Astrocyte (in vitro differentiated cells and primary cell): ENCODE data around the gene FAM20B. TPM values are rescaled to one million over a fixed set of nuclear protein-coding genes. Genes with fewer than 3 reads are reported as not detected.

ENCODE experiments used
- DNase-seq: peaks from one replicate; pipeline ENCODE4 v3.0.0-alpha.2; 2010; ENCODE audit warnings: low read depth
- FAIRE-seq: peaks from 2 replicates; lab custom pipeline; 2011; peaks lifted over from hg19 to GRCh38; lab: Jason Lieb, UNC
- H2AFZ ChIP-seq: 2 replicates; pipeline ENCODE4 v1.6.0; 2012; ENCODE audit warnings: low read depth, low read length, inconsistent platforms
- H3K27ac ChIP-seq: 2 replicates; pipeline ENCODE4 v1.5.1; 2011; ENCODE audit warnings: low read depth, low read length, inconsistent platforms
- H3K27me3 ChIP-seq: 2 replicates; pipeline ENCODE4 v1.6.0; 2011; ENCODE audit warnings: low read length, inconsistent platforms; ENCODE audit not compliant: insufficient read depth
- H3K36me3 ChIP-seq: 2 replicates; pipeline ENCODE4 v1.5.1; 2011; ENCODE audit warnings: low read length, inconsistent platforms; ENCODE audit not compliant: insufficient read depth
- H3K4me1 ChIP-seq: 2 replicates; pipeline ENCODE4 v1.5.1; 2011; ENCODE audit warnings: low read length, inconsistent platforms; ENCODE audit not compliant: insufficient read depth
- H3K4me2 ChIP-seq: 2 replicates; pipeline ENCODE4 v1.6.0; 2012; ENCODE audit warnings: low read length, inconsistent platforms
- H3K4me3 ChIP-seq: 2 replicates; pipeline ENCODE4 v1.5.1; 2011; ENCODE audit warnings: low read depth, mild to moderate bottlenecking, low read length, inconsistent platforms; ENCODE audit not compliant: insufficient read depth
- H3K79me2 ChIP-seq: 2 replicates; pipeline ENCODE4 v1.6.0; 2012; ENCODE audit warnings: mild to moderate bottlenecking, low read length, inconsistent platforms; ENCODE audit not compliant: insufficient read depth
- H3K9ac ChIP-seq: 2 replicates; pipeline ENCODE4 v1.6.0; 2012; ENCODE audit warnings: mild to moderate bottlenecking, low read length, inconsistent platforms
- H3K9me3 ChIP-seq: 2 replicates; pipeline ENCODE4 v1.5.1; 2012; ENCODE audit warnings: low read depth, mild to moderate bottlenecking, low read length, inconsistent platforms; ENCODE audit not compliant: insufficient read depth
- H4K20me1 ChIP-seq: 2 replicates; pipeline ENCODE4 v1.6.0; 2012; ENCODE audit warnings: low read length, inconsistent platforms; ENCODE audit not compliant: insufficient read depth
- H3K27ac Mint-ChIP-seq: one replicate; pipeline ENCODE4 v1.8.0; 2021; ENCODE audit warnings: mild to moderate bottlenecking, mixed read lengths; ENCODE audit not compliant: unreplicated experiment
- H3K27me3 Mint-ChIP-seq: one replicate; pipeline ENCODE4 v1.8.0; 2021; ENCODE audit warnings: low read depth, mixed read lengths; ENCODE audit not compliant: unreplicated experiment
- H3K36me3 Mint-ChIP-seq: one replicate; pipeline ENCODE4 v1.8.0; 2021; ENCODE audit warnings: low read depth, mixed read lengths; ENCODE audit not compliant: unreplicated experiment
- H3K4me1 Mint-ChIP-seq: one replicate; pipeline ENCODE4 v1.8.0; 2021; ENCODE audit warnings: low read depth, mixed read lengths; ENCODE audit not compliant: unreplicated experiment
- H3K4me3 Mint-ChIP-seq: one replicate; pipeline ENCODE4 v1.8.0; 2021; ENCODE audit warnings: mild to moderate bottlenecking, moderate library complexity, mixed read lengths; ENCODE audit not compliant: unreplicated experiment
- H3K9me3 Mint-ChIP-seq: one replicate; pipeline ENCODE4 v1.8.0; 2021; ENCODE audit warnings: mild to moderate bottlenecking, mixed read lengths; ENCODE audit not compliant: unreplicated experiment
- CTCF ChIP-seq: IDR thresholded peaks from 2 replicates; pipeline ENCODE4 v1.5.1; 2011; ENCODE audit warnings: low read depth, mild to moderate bottlenecking, inconsistent platforms, low read length, moderate library complexity; ENCODE audit not compliant: insufficient read depth
- EZH2 ChIP-seq: IDR thresholded peaks from 2 replicates; pipeline ENCODE4 v1.6.1; 2012; ENCODE audit warnings: mild to moderate bottlenecking, low read length, inconsistent platforms; ENCODE audit not compliant: insufficient read depth
- total RNA-seq: library from RNA; stranded (reverse); gene quantifications from 2 replicates; pipeline ENCODE4 v1.2.1, GENCODE V29; 2021

FAM20B gene
- total RNA-seq, 1 donor from 2014 or later, result 34.0 TPM

GRCh38 chr1:179047636-179047997, 21.9 kb downstream of the FAM20B start:
- H3K4me2 ChIP-seq, result peak overlapping the region; percentile 6
- no peak overlapping the region for H2AFZ ChIP-seq
- peaks cover 18% of the 10 kb centered on the region for H3K79me2 ChIP-seq
- Mint-ChIP-seq H3K9me3 (no peaks in the 10 kb centered on the region), H3K36me3 (peaks cover 4% of the 10 kb centered on the region), H3K27ac (no peak overlapping the region), H3K4me1 (peaks cover 15% of the 10 kb centered on the region), H3K27me3 (no peaks in the 10 kb centered on the region), H3K4me3 (no peak overlapping the region)
- DNase-seq, result peak; percentile 63
- no peaks in the 10 kb centered on the region for H3K27me3 ChIP-seq
- TF ChIP-seq EZH2, result no peak
- TF ChIP-seq CTCF, result no peak
- H3K4me3 ChIP-seq, result no peak overlapping the region
- H4K20me1 ChIP-seq, result peaks cover 16% of the 10 kb centered on the region
- H3K27ac ChIP-seq, result no peak overlapping the region
- peaks cover 9% of the 10 kb centered on the region for H3K4me1 ChIP-seq
- no peak for FAIRE-seq
- peaks cover 2% of the 10 kb centered on the region for H3K36me3 ChIP-seq
- no peaks in the 10 kb centered on the region for H3K9me3 ChIP-seq
- no peak overlapping the region for H3K9ac ChIP-seq

- FAIRE-seq (no peak), DNase-seq (no peak)
- Histone ChIP-seq H3K4me3 (no peak overlapping the region), H3K36me3 (peaks cover 2% of the 10 kb centered on the region), H3K4me1 (peaks cover 9% of the 10 kb centered on the region), H3K9me3 (no peaks in the 10 kb centered on the region), H4K20me1 (peaks cover 15% of the 10 kb centered on the region), H3K9ac (no peak overlapping the region), H2AFZ (no peak overlapping the region), H3K79me2 (peaks cover 8% of the 10 kb centered on the region), H3K27ac (no peak overlapping the region), H3K4me2 (no peak overlapping the region), H3K27me3 (no peaks in the 10 kb centered on the region)
- TF ChIP-seq EZH2, result no peak
- no peak for TF ChIP-seq CTCF
- Mint-ChIP-seq H3K36me3 (peaks cover 5% of the 10 kb centered on the region), H3K4me1 (peaks cover 15% of the 10 kb centered on the region), H3K27me3 (no peaks in the 10 kb centered on the region), H3K27ac (no peak overlapping the region), H3K4me3 (no peak overlapping the region), H3K9me3 (no peaks in the 10 kb centered on the region)
These were observed 22.8 kb downstream of the FAM20B start for GRCh38 chr1:179048339-179049124.

- TF ChIP-seq CTCF (no peak), EZH2 (no peak)
- H3K4me3 ChIP-seq, result no peak overlapping the region
- H3K9me3 Mint-ChIP-seq, result no peaks in the 10 kb centered on the region
These were observed 27.1 kb downstream of the FAM20B start for GRCh38 chr1:179052776-179053175.

More at GRCh38 chr1:179052776-179053175, 27.1 kb downstream of the FAM20B start:
- Histone ChIP-seq H2AFZ (no peak overlapping the region), H4K20me1 (peaks cover under 1% of the 10 kb centered on the region), H3K4me1 (no peaks in the 10 kb centered on the region), H3K4me2 (no peak overlapping the region), H3K27me3 (no peaks in the 10 kb centered on the region), H3K36me3 (no peaks in the 10 kb centered on the region), H3K79me2 (no peaks in the 10 kb centered on the region), H3K9me3 (no peaks in the 10 kb centered on the region), H3K9ac (no peak overlapping the region), H3K27ac (no peak overlapping the region)
- no peak overlapping the region for H3K27ac Mint-ChIP-seq
- H3K4me1 Mint-ChIP-seq, result peaks cover 10% of the 10 kb centered on the region
- no peak overlapping the region for H3K4me3 Mint-ChIP-seq
- DNase-seq (no peak), FAIRE-seq (no peak)
- peaks cover 18% of the 10 kb centered on the region for H3K36me3 Mint-ChIP-seq
- no peaks in the 10 kb centered on the region for H3K27me3 Mint-ChIP-seq
